C4-2B (cell line): ENCODE data around the gene CAPN11.

ENCODE experiments used
- CTCF ChIP-seq: fragments of 450-650 bp; conservative IDR thresholded peaks from 2 replicates; pipeline ENCODE4 v1.5.1; 2017; ENCODE audit warnings: mild to moderate bottlenecking
- ZFX ChIP-seq: fragments of 450-650 bp; IDR thresholded peaks from 2 replicates; pipeline ENCODE4 v1.6.1; 2017

DNA sequence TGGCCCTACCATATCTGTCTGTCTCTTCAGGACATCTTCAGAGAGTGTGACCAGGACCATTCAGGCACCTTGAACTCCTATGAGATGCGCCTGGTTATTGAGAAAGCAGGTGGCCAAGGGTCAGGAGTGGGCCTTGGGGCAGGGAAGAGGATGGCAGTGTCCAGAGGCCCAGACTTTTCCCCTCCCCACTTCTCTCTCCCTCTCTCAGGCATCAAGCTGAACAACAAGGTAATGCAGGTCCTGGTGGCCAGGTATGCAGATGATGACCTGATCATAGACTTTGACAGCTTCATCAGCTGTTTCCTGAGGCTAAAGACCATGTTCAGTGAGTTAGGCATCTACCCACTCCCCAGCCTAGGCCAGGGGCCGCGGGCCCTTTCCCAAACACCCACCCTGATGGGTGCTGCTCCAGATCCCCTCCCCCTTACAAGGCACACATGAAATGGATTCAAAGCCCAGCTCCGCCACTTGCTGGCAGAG lies 24.3 kb downstream of the CAPN11 start:
- TF ChIP-seq CTCF (no peak), ZFX (no peak)
